ENCODE results near the gene MOB1B.

GRCh38 chr4:70996018-70996360 lies 93.8 kb downstream of the MOB1B start:
- TF ChIP-seq CTCF (IDR thresholded peaks at IDR 0.05; ENCODE audit: low read length) (no peak), EZH2 (optimal IDR thresholded peaks at IDR 0.05; ENCODE audit: low read depth, low read length) (no peak)

Data from MM.1S (cell line).